ENCODE results near the gene AFF4. TPM values are rescaled to one million over a fixed set of nuclear protein-coding genes. Genes with fewer than 3 reads are reported as not detected.
"Not testable (repeated sequence)": the region's sequence is repeated elsewhere in the genome, so short reads cannot be mapped to it uniquely, and the experiment has no call there.

AFF4 gene
- total RNA-seq, 4 donors from 2014 or later = 36.7 to 153 (median 67.5) TPM

DNA sequence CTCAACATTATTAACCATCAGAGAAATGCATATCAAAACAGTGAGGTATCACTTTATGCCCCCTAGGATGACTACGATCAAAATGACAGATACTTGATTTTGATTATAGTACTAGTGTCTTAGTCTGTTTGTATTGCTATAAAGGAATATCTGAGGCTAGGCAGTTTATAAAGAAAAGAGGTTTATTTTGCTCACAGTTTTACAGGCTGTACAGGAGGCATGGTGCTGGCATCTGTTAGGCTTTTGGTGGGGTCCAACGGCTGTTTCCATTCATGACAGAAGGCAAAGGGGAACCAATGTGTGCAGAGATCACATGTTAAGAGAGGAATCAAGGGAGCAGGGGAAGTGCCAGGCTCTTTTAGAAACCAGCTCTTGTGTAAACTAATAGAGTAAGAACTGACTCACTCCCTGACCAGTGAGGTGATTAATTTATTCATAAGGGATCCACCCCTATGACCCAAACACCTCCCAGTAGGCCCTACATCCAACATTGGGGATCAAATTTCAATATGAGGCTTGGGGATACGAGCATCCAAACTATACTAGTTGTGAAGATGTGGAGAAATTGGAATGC is 16.0 kb upstream of the AFF4 start:
- in situ Hi-C loops (cut with MboI; ENCODE audit: low sequenced_read_pairs in 4 of 4) (no loop called here), intact Hi-C loops (cut with DNase I; ENCODE audit: low total_unique reads) (no loop called here)
- ATAC-seq = no peak
- TF ChIP-seq, protein P1, sequence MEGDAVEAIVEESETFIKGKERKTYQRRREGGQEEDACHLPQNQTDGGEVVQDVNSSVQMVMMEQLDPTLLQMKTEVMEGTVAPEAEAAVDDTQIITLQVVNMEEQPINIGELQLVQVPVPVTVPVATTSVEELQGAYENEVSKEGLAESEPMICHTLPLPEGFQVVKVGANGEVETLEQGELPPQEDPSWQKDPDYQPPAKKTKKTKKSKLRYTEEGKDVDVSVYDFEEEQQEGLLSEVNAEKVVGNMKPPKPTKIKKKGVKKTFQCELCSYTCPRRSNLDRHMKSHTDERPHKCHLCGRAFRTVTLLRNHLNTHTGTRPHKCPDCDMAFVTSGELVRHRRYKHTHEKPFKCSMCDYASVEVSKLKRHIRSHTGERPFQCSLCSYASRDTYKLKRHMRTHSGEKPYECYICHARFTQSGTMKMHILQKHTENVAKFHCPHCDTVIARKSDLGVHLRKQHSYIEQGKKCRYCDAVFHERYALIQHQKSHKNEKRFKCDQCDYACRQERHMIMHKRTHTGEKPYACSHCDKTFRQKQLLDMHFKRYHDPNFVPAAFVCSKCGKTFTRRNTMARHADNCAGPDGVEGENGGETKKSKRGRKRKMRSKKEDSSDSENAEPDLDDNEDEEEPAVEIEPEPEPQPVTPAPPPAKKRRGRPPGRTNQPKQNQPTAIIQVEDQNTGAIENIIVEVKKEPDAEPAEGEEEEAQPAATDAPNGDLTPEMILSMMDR (IDR thresholded peaks at IDR 0.05 in 4 of 5, conservative IDR thresholded peaks at IDR 0.05 in 1 of 5) = no peak
- TF ChIP-seq POLR2A (IDR thresholded peaks at IDR 0.05) = no peak
- Histone ChIP-seq H3K27ac (no peak overlapping the region), H3K36me3 (no peaks in the 10 kb centered on the region), H3K9me3 (no peaks in the 10 kb centered on the region), H3K4me1 (no peaks in the 10 kb centered on the region), H3K4me3 (no peak overlapping the region), H3K27me3 (no peaks in the 10 kb centered on the region)
- DNase-seq = no peak

DNA sequence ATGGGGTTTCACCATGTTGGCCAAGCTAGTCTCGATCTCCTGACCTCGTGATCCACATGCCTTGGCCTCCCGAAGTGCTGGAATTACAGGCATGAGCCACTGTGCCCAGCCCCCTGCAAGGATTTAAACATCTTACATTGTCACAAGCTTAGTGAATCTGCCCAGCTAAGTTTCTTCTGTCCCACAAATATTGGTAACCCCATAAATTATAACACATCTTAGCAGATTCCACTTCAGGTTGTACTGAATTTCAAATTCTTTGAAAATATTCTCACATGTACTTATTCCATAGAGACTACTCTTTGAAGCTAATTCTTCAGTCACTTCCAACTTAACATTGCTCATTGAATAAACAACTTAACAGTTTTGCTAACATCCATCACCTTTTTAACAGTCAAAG is 13.4 kb upstream of the AFF4 start:
- in situ Hi-C loops (cut with MboI; ENCODE audit: low sequenced_read_pairs in 4 of 4) = no loop called here
- Histone ChIP-seq H3K4me1 (no peaks in the 10 kb centered on the region), H3K36me3 (no peaks in the 10 kb centered on the region), H3K9me3 (no peaks in the 10 kb centered on the region), H3K27ac (no peak overlapping the region), H3K4me3 (no peak overlapping the region), H3K27me3 (no peaks in the 10 kb centered on the region)
- intact Hi-C loops (cut with DNase I; ENCODE audit: low total_unique reads) = loop anchor here (1.0 kb wide), 1 partner anchor 12 kb away; no protein-coding TSS in a partner anchor
- ATAC-seq (no peak), DNase-seq (no peak)
- TF ChIP-seq, protein P1 (IDR thresholded peaks at IDR 0.05 in 4 of 5, conservative IDR thresholded peaks at IDR 0.05 in 1 of 5) = no peak
- no peak for TF ChIP-seq POLR2A (IDR thresholded peaks at IDR 0.05)

DNA sequence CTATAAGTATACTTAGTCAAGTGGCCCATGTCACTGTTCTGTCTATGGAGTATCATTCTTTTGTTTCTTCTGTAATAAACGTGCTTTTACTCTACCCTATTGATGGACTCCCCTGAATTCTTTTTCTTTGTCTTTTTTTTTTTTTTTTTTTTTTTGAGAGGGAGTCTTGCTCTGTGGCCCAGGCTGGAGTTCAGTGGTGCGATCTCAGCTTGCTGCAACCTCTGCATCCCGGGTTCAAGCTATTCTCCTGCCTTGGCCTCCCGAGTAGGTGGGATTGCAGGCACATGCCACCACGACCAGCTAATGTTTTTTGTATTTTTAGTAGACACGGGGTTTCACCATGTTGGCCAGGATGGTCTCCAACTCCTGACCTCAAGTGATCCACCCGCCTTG is 9.0 kb upstream of the AFF4 start:
- H3K9me3 ChIP-seq; H3K27ac ChIP-seq; ATAC-seq; H3K4me3 ChIP-seq; H3K27me3 ChIP-seq; in situ Hi-C loops (cut with MboI; ENCODE audit: low sequenced_read_pairs in 4 of 4); DNase-seq; intact Hi-C loops (cut with DNase I; ENCODE audit: low total_unique reads); H3K36me3 ChIP-seq; H3K4me1 ChIP-seq: not testable (repeated sequence)

DNA sequence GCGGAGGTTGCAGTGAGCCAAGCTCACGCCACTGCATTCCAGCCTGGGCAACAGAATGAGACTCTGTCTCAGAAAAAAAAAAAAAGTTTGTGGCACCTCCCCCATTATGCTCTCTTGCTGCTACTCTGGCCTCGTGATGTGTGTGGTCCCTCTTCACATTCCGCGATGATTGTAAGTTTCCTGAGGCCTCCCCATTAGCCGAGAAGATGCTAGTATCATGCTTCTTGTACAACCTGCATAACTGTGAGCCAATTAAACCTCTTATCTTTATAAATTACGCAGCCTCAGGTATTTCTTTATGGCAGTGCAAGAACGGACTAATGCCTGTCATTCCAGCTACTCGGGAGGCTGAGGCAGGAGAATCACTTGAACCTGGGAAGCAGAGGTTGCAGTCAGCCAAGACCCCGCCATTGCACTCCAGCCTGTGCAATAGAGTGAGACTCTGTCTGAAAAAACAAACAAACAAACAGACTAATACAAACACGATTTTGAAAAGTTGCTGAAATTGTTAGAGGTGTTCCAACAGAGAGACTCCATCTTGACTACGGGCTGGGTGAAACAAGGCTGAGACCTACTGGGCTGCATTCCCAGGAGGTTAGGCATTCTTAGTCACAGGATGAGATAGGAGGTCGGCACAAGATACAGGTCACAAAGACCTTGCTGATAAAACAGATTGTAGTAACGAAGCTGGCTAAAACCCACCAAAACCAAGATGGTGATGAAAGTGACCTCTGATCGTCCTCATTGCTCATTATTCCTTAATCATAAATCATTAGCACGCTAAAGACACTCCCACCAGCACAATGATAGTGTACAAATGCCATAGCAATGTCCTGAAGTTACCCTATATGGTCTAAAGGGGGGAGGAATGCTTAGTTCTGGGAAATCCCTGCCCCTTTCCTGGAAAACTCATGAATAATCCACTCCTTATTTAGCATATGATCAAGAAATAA is 8.3 kb upstream of the AFF4 start:
- in situ Hi-C loops (cut with MboI; ENCODE audit: low sequenced_read_pairs in 4 of 4) = no loop called here

DNA sequence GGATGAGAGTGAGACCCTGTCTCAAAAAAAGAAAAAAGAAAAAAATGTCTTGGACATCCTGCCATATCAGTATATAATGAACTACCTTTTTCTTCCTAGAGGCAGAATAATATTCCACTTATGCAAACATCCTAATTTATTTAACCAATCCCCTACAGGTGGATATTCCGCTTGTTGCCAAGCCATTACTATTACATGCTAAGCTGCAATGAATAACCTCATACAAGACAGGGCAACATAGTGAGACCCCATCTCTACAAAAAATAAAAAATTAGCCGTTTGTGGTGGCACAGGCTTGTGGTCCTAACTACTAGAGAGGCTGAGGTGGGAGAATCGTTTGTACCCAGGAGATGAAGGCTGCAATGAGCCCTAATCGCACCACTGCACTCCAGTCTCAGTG is 1.7 kb upstream of the AFF4 start:
- Histone ChIP-seq H3K4me3 (no peak overlapping the region), H3K4me1 (peaks cover 19 to 22% of the 10 kb centered on the region in 2 donors), H3K27me3 (no peaks in the 10 kb centered on the region), H3K36me3 (no peaks in the 10 kb centered on the region), H3K9me3 (no peaks in the 10 kb centered on the region), H3K27ac (no peak overlapping the region)
- ATAC-seq (no peak), DNase-seq (no peak)
- intact Hi-C loops (cut with DNase I; ENCODE audit: low total_unique reads) (loop anchor here (1.0 kb wide), 1 partner anchor 12 kb away; no protein-coding TSS in a partner anchor), in situ Hi-C loops (cut with MboI; ENCODE audit: low sequenced_read_pairs in 4 of 4) (no loop called here)
- TF ChIP-seq, protein P1 (IDR thresholded peaks at IDR 0.05 in 4 of 5, conservative IDR thresholded peaks at IDR 0.05 in 1 of 5) = no peak
- no peak for TF ChIP-seq POLR2A (IDR thresholded peaks at IDR 0.05)

More for the DNA sequence above, 8.3 kb upstream of the AFF4 start:
- H3K27ac ChIP-seq = no peak overlapping the region
- no peaks in the 10 kb centered on the region for H3K27me3 ChIP-seq
- no peak for TF ChIP-seq POLR2A (IDR thresholded peaks at IDR 0.05)
- TF ChIP-seq, protein P1 (IDR thresholded peaks at IDR 0.05 in 4 of 5, conservative IDR thresholded peaks at IDR 0.05 in 1 of 5) = no peak
- H3K4me1 ChIP-seq = no peaks in the 10 kb centered on the region
- H3K36me3 ChIP-seq = no peaks in the 10 kb centered on the region
- ATAC-seq (no peak), DNase-seq (no peak)
- intact Hi-C loops (cut with DNase I; ENCODE audit: low total_unique reads) = no loop called here
- H3K9me3 ChIP-seq = no peaks in the 10 kb centered on the region
- no peak overlapping the region for H3K4me3 ChIP-seq
